GM21423 (cell line): ENCODE data around the gene TCHH.
"Not testable (repeated sequence)": the region's sequence is repeated elsewhere in the genome, so short reads cannot be mapped to it uniquely, and the experiment has no call there.

ENCODE experiments used
- ATAC-seq: cut with Tn5 transposase; IDR thresholded peaks from one replicate; pipeline ENCODE4 v1.9.1; 2021; ENCODE audit warnings: mild to moderate bottlenecking, moderate library complexity; ENCODE audit not compliant: unreplicated experiment

The TCHH gene, protein sequence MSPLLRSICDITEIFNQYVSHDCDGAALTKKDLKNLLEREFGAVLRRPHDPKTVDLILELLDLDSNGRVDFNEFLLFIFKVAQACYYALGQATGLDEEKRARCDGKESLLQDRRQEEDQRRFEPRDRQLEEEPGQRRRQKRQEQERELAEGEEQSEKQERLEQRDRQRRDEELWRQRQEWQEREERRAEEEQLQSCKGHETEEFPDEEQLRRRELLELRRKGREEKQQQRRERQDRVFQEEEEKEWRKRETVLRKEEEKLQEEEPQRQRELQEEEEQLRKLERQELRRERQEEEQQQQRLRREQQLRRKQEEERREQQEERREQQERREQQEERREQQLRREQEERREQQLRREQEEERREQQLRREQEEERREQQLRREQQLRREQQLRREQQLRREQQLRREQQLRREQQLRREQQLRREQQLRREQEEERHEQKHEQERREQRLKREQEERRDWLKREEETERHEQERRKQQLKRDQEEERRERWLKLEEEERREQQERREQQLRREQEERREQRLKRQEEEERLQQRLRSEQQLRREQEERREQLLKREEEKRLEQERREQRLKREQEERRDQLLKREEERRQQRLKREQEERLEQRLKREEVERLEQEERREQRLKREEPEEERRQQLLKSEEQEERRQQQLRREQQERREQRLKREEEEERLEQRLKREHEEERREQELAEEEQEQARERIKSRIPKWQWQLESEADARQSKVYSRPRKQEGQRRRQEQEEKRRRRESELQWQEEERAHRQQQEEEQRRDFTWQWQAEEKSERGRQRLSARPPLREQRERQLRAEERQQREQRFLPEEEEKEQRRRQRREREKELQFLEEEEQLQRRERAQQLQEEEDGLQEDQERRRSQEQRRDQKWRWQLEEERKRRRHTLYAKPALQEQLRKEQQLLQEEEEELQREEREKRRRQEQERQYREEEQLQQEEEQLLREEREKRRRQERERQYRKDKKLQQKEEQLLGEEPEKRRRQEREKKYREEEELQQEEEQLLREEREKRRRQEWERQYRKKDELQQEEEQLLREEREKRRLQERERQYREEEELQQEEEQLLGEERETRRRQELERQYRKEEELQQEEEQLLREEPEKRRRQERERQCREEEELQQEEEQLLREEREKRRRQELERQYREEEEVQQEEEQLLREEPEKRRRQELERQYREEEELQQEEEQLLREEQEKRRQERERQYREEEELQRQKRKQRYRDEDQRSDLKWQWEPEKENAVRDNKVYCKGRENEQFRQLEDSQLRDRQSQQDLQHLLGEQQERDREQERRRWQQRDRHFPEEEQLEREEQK (N-terminal part only)

GRCh38 chr1:152115344-152115743, at the start of gene TCHH:
TCHH (minus strand) TSS chr1:152115444; CDS start chr1:152114080, 1,364 bp downstream.
- ATAC-seq = no peak

DNA sequence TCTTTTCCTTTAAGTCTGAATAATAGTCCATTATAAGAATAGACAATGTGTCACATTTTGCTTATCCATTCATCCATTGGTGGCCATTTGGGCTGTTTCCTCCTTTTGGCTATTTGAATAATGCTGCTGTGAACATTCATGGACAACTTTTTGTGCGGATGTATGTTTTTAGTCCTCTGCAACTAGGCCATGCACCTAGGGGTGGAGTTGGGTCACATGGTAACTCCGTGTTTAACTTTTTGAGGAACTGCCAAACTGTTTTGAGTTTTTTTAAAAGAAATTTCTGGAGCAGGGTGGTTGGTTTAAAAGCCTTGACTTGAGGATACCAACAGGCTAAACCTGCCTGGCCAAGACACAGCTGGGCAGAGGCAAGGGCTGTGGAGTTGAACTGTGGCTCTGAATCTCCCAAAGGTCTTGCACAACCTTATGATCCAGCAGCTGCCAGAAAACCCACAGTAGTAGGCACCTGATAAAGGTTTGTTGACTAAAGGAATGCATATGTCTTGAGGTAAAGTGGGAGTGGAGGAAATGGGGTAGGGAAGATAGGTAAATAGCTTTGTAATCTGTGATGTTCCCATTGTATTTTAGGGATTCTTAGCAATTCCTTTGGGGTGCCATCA, 49.4 kb upstream of the TCHH start:
- ATAC-seq = no peak

DNA sequence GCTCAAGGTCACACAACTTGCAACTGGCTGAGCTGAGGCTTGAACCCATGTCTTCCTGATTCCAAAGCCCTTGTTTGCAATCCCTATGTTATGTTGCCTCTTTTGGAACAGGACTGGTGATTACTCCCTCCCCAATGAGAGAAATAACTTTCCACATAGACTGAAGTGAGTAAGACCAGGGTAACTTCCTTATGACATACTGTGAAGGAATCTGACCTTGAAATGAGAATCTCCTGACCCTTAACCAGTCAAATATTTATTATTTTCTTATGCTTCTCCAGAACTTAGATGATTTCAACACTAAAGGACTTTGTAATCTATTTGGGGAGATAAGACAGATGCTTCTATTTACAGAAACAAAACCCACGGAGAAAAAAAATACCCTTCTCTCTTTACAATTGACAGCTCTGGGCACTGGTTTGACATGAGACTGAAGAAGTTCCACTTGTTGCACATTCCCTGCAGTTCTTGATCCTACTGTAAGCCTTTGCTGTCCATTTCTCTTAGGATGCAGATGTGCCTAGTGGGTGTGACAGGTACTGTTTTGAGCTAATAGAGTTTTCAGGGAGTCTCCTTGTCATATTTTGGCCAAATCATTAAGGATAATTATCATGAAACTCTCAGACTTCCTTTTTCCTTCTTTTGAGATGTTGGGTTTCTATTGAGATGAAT, 47.7 kb upstream of the TCHH start:
- no peak for ATAC-seq

DNA sequence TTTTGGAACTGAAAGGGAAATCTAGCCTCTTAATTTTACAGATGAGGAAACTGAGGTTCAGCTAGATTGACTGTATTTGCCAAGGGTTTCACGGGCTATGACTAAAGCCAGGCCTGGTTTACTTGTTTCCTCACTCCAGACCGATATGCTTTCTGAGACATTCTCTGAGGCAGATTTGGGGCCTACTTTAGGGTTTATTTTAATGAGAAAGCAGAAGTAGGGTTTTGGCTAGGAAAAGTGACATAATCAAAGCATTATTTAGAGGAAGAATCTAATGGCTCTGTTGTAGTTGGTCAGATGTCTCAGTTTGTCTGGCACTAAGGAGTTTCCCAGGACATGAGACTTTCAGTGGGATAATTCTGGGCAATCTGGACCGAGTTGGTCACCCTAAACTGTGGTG, 45.3 kb upstream of the TCHH start:
- no peak for ATAC-seq

GRCh38 chr1:152159144-152159543, 43.9 kb upstream of the TCHH start, which contains the start of gene RPTN:
RPTN (minus strand) TSS chr1:152159228; CDS start chr1:152157889, 1,339 bp downstream.
- no peak for ATAC-seq

DNA sequence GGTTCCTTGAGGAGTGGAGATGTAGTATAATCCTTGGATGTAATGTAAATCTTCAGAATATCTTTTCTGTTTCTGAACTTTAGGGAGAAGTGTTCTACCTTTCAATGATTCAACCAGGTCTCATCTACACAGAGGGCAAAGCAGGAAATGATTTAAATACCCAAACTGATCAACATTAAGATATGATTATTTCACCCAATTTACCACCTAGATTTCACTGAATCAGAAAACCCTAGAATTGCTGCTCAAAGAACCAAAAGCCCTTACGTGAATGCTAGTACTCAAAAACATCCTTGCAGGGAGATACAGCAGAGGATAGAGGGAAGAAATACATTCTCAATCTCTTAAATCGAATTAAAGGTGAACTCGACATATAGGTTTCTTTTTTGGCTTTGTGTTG, 38.8 kb upstream of the TCHH start:
- ATAC-seq = no peak

- no peak for ATAC-seq
Measured at GRCh38 chr1:152151646-152152045, 36.4 kb upstream of the TCHH start.

GRCh38 chr1:152148981-152149380, 33.7 kb upstream of the TCHH start:
- ATAC-seq = no peak

DNA sequence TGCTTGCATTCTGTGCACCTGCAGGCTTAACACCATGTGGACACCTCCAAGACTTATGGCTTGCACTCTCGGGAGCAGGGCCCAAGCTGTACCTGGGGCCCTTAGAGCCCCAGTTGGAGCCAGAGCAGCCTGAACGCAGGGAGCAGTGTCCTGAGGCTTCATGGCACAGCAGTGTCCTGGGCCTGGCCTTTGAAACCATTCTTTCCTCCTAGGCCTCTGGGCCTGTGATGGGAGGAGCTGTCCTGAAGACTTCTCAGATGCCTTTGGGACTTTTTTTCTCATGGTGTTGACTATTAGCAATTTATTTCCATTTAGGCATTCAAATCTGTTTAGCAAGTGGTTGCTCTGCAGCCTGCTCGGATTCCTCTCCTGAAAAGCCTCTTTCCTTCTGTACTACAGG, 32.8 kb upstream of the TCHH start:
- no peak for ATAC-seq

DNA sequence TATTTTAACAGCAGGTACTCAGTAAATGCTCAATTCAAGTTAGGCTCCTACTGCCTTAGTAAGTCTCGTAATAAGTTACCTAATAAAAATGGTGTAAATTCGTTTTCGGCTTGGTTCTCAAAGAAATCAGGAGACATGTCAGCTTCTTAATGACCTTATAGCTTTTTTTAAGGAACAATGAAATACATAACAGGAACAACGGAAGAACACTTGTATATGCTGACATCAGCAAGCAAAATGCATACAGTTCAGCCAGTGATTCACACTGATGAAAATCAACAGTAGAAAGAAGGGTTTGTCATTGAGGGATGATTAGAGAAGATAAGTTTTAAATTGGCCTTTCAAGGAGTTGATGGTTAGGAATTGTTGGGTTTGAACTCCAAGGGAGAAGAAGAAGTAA, 30.5 kb upstream of the TCHH start:
- ATAC-seq = no peak

DNA sequence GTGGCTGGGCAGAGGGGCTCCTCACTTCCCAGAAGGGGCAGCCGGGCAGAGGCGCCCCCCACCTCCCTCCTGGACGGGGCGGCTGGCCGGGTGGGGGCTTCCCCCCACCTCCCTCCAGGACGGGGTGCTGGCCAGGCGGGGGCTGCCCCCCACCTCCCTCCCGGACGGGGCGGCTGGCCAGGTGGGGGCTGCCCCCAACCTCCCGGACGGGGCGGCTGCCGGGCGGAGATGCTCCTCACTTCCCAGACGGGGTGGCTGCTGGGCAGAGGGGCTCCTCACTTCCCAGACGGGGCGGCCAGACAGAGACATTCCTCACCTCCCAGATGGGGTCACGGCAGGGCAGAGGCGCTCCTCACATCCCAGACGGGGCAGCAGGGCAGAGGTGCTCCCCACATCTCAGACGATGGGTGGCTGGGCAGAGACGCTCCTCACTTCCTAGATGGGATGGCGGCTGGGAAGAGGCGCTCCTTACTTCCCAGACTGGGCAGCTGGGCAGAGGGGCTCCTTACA, 29.5 kb upstream of the TCHH start:
- not testable (repeated sequence) for ATAC-seq

DNA sequence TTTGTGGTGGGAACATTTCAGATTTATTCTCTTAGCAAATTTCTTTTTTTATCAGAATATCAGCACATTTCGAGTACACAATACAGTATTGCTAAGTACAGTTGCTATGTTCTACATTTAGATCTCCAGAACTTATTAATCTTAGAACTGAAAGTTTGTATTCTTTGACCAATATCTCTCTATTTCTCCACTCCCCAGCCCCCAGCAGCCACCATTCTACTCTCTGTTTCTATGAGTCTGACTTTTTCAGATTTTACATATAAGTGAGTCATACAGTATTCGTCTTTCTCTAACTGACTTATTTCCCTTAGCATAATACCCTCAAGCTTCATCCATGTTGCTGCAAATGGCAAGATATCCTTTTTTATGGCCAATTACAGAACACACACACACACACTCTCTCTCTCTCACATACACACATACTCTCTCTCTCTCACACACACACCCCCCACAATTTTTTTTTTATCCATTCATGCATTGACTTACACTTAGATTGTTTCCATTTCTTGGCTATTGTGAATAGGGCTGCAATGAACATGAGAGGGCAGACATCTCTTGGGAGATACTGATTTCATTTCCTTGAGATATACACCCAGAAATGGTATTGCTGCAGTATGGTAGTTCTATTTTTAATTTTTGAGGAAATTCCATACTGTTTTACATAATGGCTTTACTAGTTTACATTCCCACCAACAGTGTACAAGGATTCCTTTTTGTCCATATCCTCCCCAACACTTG, 28.1 kb upstream of the TCHH start:
- ATAC-seq = no peak

DNA sequence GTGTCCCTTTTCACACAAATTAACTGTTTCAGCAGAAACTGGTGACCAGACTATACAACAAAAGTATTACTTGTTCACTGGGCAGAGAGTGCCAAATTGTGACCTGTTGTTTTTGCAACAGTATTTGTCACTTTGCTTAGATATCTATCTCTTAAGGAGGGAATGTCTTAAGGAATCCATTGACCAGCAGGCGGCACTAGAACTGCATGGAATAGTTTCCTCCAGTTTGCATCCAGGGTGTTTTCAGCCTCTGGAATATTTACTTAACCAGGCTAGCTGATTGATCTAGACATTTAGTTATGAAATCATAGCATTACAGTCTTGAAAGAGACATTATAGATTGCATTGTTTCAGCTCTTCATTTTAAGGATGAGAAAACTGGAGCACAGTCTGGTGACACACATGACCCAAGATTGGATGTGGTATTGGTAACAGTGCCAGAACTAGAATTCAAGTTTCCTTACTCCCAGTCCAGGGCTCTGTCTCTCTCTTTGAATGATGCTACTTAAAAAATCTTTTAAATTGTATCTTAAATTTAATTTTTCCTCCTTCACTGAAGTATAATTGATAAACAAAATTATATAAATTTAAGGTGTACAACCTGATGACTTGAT, 26.8 kb upstream of the TCHH start:
- ATAC-seq = no peak

DNA sequence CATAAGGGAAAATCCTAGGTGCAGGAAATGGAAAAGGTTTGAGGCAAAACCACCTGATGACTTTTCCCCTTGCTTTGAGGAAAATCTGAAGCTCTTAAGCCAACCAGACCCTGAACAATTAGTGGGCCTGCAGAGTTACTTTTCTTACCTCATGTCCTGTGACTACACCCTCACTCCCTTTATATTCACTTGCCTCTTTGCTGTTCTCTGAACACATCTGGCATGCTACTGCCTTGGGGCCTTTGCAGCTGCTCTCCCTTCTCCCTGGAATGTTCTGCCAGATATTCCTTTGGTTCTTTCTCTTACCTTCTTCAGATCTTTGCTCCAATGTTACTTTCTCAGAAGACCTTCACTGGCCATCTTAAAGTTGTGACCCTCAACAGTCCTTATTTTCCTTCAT, 22.0 kb upstream of the TCHH start:
- ATAC-seq = no peak

DNA sequence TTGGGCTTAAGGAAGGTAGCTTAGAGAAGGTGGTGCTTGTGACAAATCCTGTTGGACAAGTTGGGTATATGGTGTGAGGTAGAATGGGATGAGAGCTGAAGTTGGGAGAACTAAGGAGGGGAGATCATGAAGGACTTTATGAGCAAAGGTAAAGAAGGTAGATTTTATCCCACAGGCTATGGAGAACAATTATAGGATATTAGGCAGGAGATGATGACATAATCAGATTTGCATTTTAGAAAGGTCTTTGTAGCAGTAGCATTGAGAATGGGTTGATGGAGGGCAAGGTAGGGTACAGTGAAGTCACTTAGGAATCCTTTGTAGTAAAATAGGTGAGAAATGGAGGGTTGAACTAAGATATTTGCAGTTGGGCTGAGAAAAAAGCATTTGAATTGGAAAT, 14.9 kb upstream of the TCHH start:
- ATAC-seq = no peak

DNA sequence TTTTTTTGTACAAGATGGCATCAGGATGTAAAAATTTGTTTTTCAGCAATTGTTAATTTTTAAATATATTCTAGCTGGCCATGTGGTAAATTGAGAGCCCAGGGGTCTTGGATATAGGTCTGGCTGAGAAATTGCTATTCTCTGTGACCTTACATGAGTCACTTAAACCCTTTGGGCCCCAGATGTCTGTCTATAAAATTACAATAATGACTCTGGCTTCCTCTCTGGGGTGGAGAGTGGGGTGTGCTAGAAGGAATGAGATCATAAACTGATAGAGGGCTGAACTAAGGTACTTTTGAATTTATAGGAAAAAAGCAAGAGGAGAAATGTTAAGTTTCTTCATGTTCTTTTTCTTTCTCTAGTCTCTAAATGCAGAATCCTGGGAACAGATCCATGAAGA, 12.4 kb upstream of the TCHH start:
- ATAC-seq = no peak

DNA sequence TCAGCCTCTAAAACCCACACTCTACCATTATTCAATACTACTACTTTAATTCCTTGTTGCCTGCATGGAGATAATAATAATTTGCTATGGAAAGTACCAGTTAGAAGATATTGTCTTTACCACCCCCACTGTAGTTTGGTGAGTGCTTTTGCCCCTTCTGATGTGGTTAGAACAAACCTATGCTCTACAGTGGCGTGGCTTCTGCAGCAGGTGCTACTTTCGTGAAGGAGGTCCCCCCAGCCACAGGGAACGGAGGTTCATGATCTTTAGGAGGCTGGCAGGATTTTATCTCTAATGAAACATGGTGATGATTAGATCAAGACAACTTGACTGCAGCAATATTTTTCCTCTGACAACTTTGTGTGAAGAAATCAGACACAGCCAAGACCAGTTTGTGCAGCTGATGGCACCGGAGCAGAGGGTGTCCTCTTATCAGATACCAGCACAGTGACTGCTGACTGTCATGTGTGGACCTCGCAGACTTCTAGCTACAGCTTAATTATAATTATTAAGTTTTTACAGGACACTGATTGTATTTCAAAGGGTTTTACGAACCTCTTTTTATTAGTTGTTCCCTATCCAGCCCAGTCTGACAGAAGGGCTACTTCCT, 10.7 kb upstream of the TCHH start:
- no peak for ATAC-seq

DNA sequence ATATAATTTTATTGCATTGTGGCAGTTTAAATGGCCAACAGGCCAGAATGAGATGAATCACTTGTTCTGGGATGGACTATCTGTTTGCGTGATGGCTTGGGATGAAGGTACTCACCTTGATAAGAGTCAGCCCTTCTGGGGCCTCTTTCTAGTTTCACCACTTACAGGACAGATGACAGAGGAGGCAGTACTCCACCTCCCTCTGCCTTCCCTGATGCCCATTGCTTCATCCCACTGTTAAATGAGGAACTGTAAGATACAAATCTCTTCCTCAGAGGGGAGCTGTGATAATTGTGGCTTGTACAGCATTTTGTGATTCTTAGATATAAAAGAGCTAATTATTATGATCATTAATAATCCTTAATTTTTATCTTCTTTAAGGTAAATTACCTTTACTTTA, 3.7 kb upstream of the TCHH start:
- no peak for ATAC-seq
